WTC11 (cell line): ENCODE measurements around the gene FUT7. TPM values are rescaled to one million over a fixed set of nuclear protein-coding genes. Genes with fewer than 3 reads are reported as not detected.
A peak's percentile ranks its signal among the peaks of the same experiment; 100 is the strongest.

Experiments used
- ATAC-seq: fragments of 200-7000 bp; cut with Tn5 transposase; 2 replicates; pipeline ENCODE4 v1.10.0; 2021; ENCODE audit warnings: mild to moderate bottlenecking, moderate library complexity
- CTCF ChIA-PET: fragments of 300-600 bp; sonication (Branson Sonifier 250); formaldehyde crosslinking; loops from one replicate; lab custom pipeline; 2021; ENCODE audit warnings: antibody characterized with exemption; lab: Charles Lee
- POLR2A ChIA-PET: fragments of 350-600 bp; sonication (Branson Sonifier 250); formaldehyde crosslinking; loops from one replicate; lab custom pipeline; 2021; ENCODE audit warnings: antibody characterized with exemption; lab: Charles Lee
- DNase-seq: peaks from one replicate; pipeline ENCODE4 v3.0.0; 2021; ENCODE audit warnings: low spot score
- H3K27ac Mint-ChIP-seq: 2 replicates; pipeline ENCODE4 v1.8.0; 2021; ENCODE audit warnings: mixed read lengths
- H3K27me3 Mint-ChIP-seq: 2 replicates; pipeline ENCODE4 v1.8.0; 2021; ENCODE audit warnings: low read depth, mild to moderate bottlenecking, moderate library complexity, mixed read lengths
- H3K36me3 Mint-ChIP-seq: 2 replicates; pipeline ENCODE4 v1.8.0; 2021; ENCODE audit warnings: mixed read lengths
- H3K4me1 Mint-ChIP-seq: 2 replicates; pipeline ENCODE4 v1.8.0; 2022; ENCODE audit warnings: mixed read lengths
- H3K4me3 Mint-ChIP-seq: 2 replicates; pipeline ENCODE4 v1.8.0; 2021; ENCODE audit warnings: mild to moderate bottlenecking, moderate library complexity, mixed read lengths
- H3K9me3 Mint-ChIP-seq: 2 replicates; pipeline ENCODE4 v1.8.0; 2021; ENCODE audit warnings: mixed read lengths
- ATF1 ChIP-seq: sonication (generic); formaldehyde crosslinking; IDR thresholded peaks from 2 replicates; pipeline ENCODE4 v1.8.1; 2023; ENCODE audit warnings: mild to moderate bottlenecking, moderate library complexity, missing genetic modification reagents
- CBFB ChIP-seq: sonication (generic); formaldehyde crosslinking; IDR thresholded peaks from 2 replicates; pipeline ENCODE4 v1.8.1; 2022; ENCODE audit warnings: mild to moderate bottlenecking, low read depth, missing genetic modification reagents
- CREM ChIP-seq: sonication (generic); formaldehyde crosslinking; IDR thresholded peaks from 2 replicates; pipeline ENCODE4 v1.8.1; 2022; ENCODE audit warnings: mild to moderate bottlenecking, missing genetic modification reagents, moderate library complexity
- E2F4 ChIP-seq: sonication (generic); formaldehyde crosslinking; IDR thresholded peaks from 2 replicates; pipeline ENCODE4 v1.8.1; 2022; ENCODE audit warnings: low read depth, mild to moderate bottlenecking, moderate library complexity, missing genetic modification reagents, borderline replicate concordance
- FOXJ3 ChIP-seq: sonication (generic); formaldehyde crosslinking; IDR thresholded peaks from 2 replicates; pipeline ENCODE4 v1.9.0; 2021; ENCODE audit warnings: missing genetic modification reagents, mild to moderate bottlenecking, borderline replicate concordance
- HMGXB4 ChIP-seq: sonication (generic); formaldehyde crosslinking; IDR thresholded peaks from 2 replicates; pipeline ENCODE4 v1.8.1; 2023; ENCODE audit warnings: mild to moderate bottlenecking, moderate library complexity, missing genetic modification reagents
- NR2C2 ChIP-seq: sonication (generic); formaldehyde crosslinking; IDR thresholded peaks from 2 replicates; pipeline ENCODE4 v1.8.0; 2022; ENCODE audit warnings: mild to moderate bottlenecking, missing genetic modification reagents
- PREB ChIP-seq: sonication (generic); formaldehyde crosslinking; IDR thresholded peaks from 2 replicates; pipeline ENCODE4 v1.8.1; 2022; ENCODE audit warnings: mild to moderate bottlenecking, missing genetic modification reagents, moderate library complexity, borderline replicate concordance
- SMAD4 ChIP-seq: sonication (generic); formaldehyde crosslinking; IDR thresholded peaks from 2 replicates; pipeline ENCODE4 v1.8.0; 2022; ENCODE audit warnings: mild to moderate bottlenecking, missing genetic modification reagents
- SOX15 ChIP-seq: fragments of 250-450 bp; sonication (Bioruptor Pico); IDR thresholded peaks from 2 replicates; pipeline ENCODE4 v1.9.0; 2021; ENCODE audit warnings: mild to moderate bottlenecking
- TCF7 ChIP-seq: sonication (generic); formaldehyde crosslinking; IDR thresholded peaks from 2 replicates; pipeline ENCODE4 v1.8.0; 2022; ENCODE audit warnings: mild to moderate bottlenecking, low read depth, missing genetic modification reagents, moderate library complexity
- TEAD1 ChIP-seq: sonication (generic); formaldehyde crosslinking; IDR thresholded peaks from 2 replicates; pipeline ENCODE4 v1.8.0; 2022; ENCODE audit warnings: mild to moderate bottlenecking, missing genetic modification reagents
- TEAD4 ChIP-seq: sonication (generic); formaldehyde crosslinking; IDR thresholded peaks from 2 replicates; pipeline ENCODE4 v1.8.0; 2022; ENCODE audit warnings: mild to moderate bottlenecking, missing genetic modification reagents
- ZNF416 ChIP-seq: fragments of 250-450 bp; sonication (Bioruptor Pico); IDR thresholded peaks from 2 replicates; pipeline ENCODE4 v1.9.0; 2021; ENCODE audit warnings: mild to moderate bottlenecking, inconsistent platforms
- ZNF423 ChIP-seq: fragments of 250-450 bp; sonication (Bioruptor Pico); IDR thresholded peaks from 2 replicates; pipeline ENCODE4 v2.1.2; 2022; ENCODE audit warnings: mild to moderate bottlenecking, moderate library complexity
- total RNA-seq: library from RNA; stranded (reverse); gene quantifications from 3 replicates; pipeline ENCODE4 v1.2.3, GENCODE V29; 2021
- TF ChIP-seq, protein P1 (sequence below): sonication (generic); formaldehyde crosslinking; IDR thresholded peaks from 2 replicates; pipeline ENCODE4 v1.8.1; 2023; ENCODE audit warnings: mild to moderate bottlenecking, missing genetic modification reagents, moderate library complexity
- TF ChIP-seq, protein P2 (sequence below): fragments of 250-450 bp; sonication (Bioruptor Pico); conservative IDR thresholded peaks from 2 replicates; pipeline ENCODE4 v1.9.0; 2021; ENCODE audit warnings: mild to moderate bottlenecking
- TF ChIP-seq, protein P3 (sequence below): fragments of 250-450 bp; sonication (Bioruptor Pico); IDR thresholded peaks from 2 replicates; pipeline ENCODE4 v1.9.0; 2021; ENCODE audit warnings: mild to moderate bottlenecking
- TF ChIP-seq, protein P4 (sequence below): sonication (generic); formaldehyde crosslinking; IDR thresholded peaks from 2 replicates; pipeline ENCODE4 v1.8.0; 2022; ENCODE audit warnings: missing genetic modification reagents

The FUT7 gene
- total RNA-seq, 1 experiment from 2014 or later: not detected

DNA sequence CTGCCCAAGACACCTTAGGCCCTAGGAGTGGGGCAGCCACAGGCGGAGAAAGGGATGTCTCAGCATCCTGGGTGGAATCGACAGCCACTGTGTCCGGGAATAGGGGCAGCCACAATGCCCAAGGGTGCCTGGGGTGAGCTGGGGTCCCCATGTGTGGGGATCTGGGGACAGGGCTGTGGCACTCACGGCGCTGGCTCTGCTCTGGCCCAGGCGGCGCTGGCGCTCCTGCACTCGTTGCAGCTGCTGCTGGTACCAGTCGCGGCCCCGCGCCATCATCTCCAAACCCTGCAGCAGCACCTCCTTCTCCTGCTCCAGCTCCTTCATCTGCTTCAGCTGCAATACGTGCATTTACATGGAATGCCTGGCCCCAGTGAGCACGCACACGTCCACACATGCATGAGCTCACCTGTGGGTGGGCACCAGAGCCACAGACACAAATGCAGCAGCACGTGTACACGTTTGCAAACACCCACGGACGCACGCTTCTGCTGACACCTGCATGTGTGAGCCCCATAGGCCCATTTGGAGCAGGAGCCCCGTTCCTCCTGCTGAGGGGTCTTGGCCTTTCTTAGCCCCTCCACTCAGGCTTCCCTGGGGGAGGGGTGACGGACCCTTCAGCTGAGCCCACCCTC lies 33.6 kb upstream of the FUT7 start:
- POLR2A ChIA-PET: interaction anchor here (0.9 to 1.0 kb wide), 2 partner anchors 19 to 21 kb away, joined by 3 read pairs; partner anchors contain the start of gene MAN1B1
- Mint-ChIP-seq H3K4me3 (no peak overlapping the region), H3K36me3 (peaks cover 3% of the 10 kb centered on the region), H3K27ac (peak overlapping the region; percentile 60), H3K4me1 (peaks cover 12% of the 10 kb centered on the region), H3K9me3 (no peaks in the 10 kb centered on the region), H3K27me3 (peaks cover 6% of the 10 kb centered on the region)
- TF ChIP-seq CREM (CRISPR knock-in tag) (no peak), TCF7 (no peak), E2F4 (no peak), TEAD4 (CRISPR knock-in tag) (no peak), HMGXB4 (CRISPR knock-in tag) (no peak), ATF1 (CRISPR knock-in tag) (no peak), ZNF416 (CRISPR knock-in tag) (no peak), SMAD4 (CRISPR knock-in tag) (no peak), CBFB (CRISPR knock-in tag) (no peak), TEAD1 (no peak), FOXJ3 (CRISPR knock-in tag) (no peak), SOX15 (CRISPR knock-in tag) (no peak), NR2C2 (CRISPR knock-in tag) (no peak), ZNF423 (CRISPR knock-in tag) (no peak), PREB (CRISPR knock-in tag) (no peak)
- TF ChIP-seq, protein P1, sequence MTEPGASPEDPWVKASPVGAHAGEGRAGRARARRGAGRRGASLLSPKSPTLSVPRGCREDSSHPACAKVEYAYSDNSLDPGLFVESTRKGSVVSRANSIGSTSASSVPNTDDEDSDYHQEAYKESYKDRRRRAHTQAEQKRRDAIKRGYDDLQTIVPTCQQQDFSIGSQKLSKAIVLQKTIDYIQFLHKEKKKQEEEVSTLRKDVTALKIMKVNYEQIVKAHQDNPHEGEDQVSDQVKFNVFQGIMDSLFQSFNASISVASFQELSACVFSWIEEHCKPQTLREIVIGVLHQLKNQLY: no peak
- TF ChIP-seq, protein P2, sequence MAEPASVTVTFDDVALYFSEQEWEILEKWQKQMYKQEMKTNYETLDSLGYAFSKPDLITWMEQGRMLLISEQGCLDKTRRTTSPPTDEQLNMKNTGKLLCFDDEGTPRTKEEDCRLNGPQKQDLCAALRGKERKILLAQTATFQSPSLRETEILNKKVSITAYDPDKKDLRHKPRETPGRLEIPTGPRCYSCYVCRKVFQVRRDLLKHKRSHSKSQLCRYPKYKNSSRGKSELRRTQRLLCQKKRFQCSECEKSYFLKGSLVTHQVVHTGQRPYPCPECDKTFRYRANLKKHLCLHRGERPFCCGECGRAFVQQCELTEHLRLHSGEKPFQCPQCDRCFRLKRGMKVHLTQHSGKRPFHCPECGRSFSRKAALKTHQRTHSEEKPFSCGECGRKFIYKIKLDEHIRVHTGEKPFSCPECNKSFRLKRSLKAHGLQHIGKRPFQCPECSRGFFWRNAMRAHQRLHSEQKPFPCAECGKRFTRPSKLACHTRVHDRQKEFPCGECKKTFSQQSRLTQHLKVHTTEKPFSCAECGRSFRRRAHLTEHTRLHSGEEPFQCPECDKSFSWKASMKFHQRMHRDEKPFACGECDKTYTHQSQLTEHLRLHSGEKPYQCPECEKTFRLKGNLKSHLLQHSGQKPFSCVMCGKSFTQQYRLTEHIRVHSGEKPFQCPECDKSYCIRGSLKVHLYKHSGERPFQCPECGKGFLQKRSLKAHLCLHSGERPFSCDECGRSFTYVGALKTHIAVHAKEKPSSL (CRISPR knock-in tag): no peak
- TF ChIP-seq, protein P3, sequence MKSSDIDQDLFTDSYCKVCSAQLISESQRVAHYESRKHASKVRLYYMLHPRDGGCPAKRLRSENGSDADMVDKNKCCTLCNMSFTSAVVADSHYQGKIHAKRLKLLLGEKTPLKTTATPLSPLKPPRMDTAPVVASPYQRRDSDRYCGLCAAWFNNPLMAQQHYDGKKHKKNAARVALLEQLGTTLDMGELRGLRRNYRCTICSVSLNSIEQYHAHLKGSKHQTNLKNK (CRISPR knock-in tag): no peak
- TF ChIP-seq, protein P4, sequence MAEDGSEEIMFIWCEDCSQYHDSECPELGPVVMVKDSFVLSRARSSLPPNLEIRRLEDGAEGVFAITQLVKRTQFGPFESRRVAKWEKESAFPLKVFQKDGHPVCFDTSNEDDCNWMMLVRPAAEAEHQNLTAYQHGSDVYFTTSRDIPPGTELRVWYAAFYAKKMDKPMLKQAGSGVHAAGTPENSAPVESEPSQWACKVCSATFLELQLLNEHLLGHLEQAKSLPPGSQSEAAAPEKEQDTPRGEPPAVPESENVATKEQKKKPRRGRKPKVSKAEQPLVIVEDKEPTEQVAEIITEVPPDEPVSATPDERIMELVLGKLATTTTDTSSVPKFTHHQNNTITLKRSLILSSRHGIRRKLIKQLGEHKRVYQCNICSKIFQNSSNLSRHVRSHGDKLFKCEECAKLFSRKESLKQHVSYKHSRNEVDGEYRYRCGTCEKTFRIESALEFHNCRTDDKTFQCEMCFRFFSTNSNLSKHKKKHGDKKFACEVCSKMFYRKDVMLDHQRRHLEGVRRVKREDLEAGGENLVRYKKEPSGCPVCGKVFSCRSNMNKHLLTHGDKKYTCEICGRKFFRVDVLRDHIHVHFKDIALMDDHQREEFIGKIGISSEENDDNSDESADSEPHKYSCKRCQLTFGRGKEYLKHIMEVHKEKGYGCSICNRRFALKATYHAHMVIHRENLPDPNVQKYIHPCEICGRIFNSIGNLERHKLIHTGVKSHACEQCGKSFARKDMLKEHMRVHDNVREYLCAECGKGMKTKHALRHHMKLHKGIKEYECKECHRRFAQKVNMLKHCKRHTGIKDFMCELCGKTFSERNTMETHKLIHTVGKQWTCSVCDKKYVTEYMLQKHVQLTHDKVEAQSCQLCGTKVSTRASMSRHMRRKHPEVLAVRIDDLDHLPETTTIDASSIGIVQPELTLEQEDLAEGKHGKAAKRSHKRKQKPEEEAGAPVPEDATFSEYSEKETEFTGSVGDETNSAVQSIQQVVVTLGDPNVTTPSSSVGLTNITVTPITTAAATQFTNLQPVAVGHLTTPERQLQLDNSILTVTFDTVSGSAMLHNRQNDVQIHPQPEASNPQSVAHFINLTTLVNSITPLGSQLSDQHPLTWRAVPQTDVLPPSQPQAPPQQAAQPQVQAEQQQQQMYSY (CRISPR knock-in tag): no peak
- CTCF ChIA-PET: interaction anchor here (1.2 to 10.4 kb wide), 11 partner anchors 9 to 187 kb away, joined by 3 to 240 read pairs (median 12); partner anchors contain the start of genes ENTPD2, MAN1B1, NPDC1 and RNF208
- no peak for ATAC-seq
- DNase-seq: no peak
